Measurements from ENCODE around the gene HGFAC. TPM values are rescaled to one million over a fixed set of nuclear protein-coding genes. Genes with fewer than 3 reads are reported as not detected.
A peak's percentile ranks its signal among the peaks of the same experiment; 100 is the strongest.
"Not testable (repeated sequence)": the region's sequence is repeated elsewhere in the genome, so short reads cannot be mapped to it uniquely, and the experiment has no call there.

The HGFAC gene
- total and polyA plus RNA-seq, 2 experiments from 2014 or later, result 2.0 to 2.3 TPM

GRCh38 chr4:3449047-3449573, 7.3 kb downstream of the HGFAC start:
- H3K4me3 ChIP-seq, result no peak overlapping the region
- no peak for DNase-seq (ENCODE audit: low read depth in 1 of 2, low spot score in 1 of 2)

GRCh38 chr4:3449574-3450534, 8.1 kb downstream of the HGFAC start:
- Histone ChIP-seq H3K9me3 (ENCODE audit: low read depth) (no peaks in the 10 kb centered on the region), H3K4me3 (no peak overlapping the region), H3K36me3 (no peaks in the 10 kb centered on the region), H3K27ac (no peak overlapping the region), H3K4me1 (ENCODE audit: low read depth) (peaks cover 5% of the 10 kb centered on the region), H3K27me3 (no peaks in the 10 kb centered on the region)
- DNase-seq (ENCODE audit: low read depth in 1 of 2, low spot score in 1 of 2), result no peak
- no peak for TF ChIP-seq CTCF (IDR thresholded peaks at IDR 0.05; ENCODE audit: low read depth, low read length)

More at GRCh38 chr4:3449047-3449573, 7.3 kb downstream of the HGFAC start:
- Histone ChIP-seq H3K4me1 (ENCODE audit: low read depth) (peaks cover 5% of the 10 kb centered on the region), H3K27me3 (no peaks in the 10 kb centered on the region), H3K27ac (no peak overlapping the region), H3K36me3 (no peaks in the 10 kb centered on the region), H3K9me3 (ENCODE audit: low read depth) (no peaks in the 10 kb centered on the region)
- no peak for TF ChIP-seq CTCF (IDR thresholded peaks at IDR 0.05; ENCODE audit: low read depth, low read length)

GRCh38 chr4:3450643-3451042, 8.9 kb downstream of the HGFAC start:
- no peak for DNase-seq (ENCODE audit: low read depth in 1 of 2, low spot score in 1 of 2)
- H3K9me3 ChIP-seq (ENCODE audit: low read depth), result no peaks in the 10 kb centered on the region
- no peak overlapping the region for H3K27ac ChIP-seq
- no peak for TF ChIP-seq CTCF (IDR thresholded peaks at IDR 0.05; ENCODE audit: low read depth, low read length)
- peaks cover 5% of the 10 kb centered on the region for H3K4me1 ChIP-seq (ENCODE audit: low read depth)
- no peaks in the 10 kb centered on the region for H3K27me3 ChIP-seq
- H3K4me3 ChIP-seq, result no peak overlapping the region
- H3K36me3 ChIP-seq, result no peaks in the 10 kb centered on the region

GRCh38 chr4:3451956-3452355, 10.2 kb downstream of the HGFAC start:
- TF ChIP-seq CTCF (IDR thresholded peaks at IDR 0.05; ENCODE audit: low read depth, low read length), result no peak
- Histone ChIP-seq H3K27me3 (no peaks in the 10 kb centered on the region), H3K4me1 (ENCODE audit: low read depth) (peaks cover 5% of the 10 kb centered on the region), H3K36me3 (no peaks in the 10 kb centered on the region), H3K27ac (no peak overlapping the region), H3K4me3 (no peak overlapping the region), H3K9me3 (ENCODE audit: low read depth) (no peaks in the 10 kb centered on the region)
- no peak for DNase-seq (ENCODE audit: low read depth in 1 of 2, low spot score in 1 of 2)

GRCh38 chr4:3452376-3452775, 10.6 kb downstream of the HGFAC start:
- H3K27me3 ChIP-seq, result no peaks in the 10 kb centered on the region
- no peak overlapping the region for H3K4me3 ChIP-seq
- DNase-seq (ENCODE audit: low read depth in 1 of 2, low spot score in 1 of 2), result peak; percentile 17 to 44
- peak; percentile 45 for TF ChIP-seq CTCF (IDR thresholded peaks at IDR 0.05; ENCODE audit: low read depth, low read length)
- H3K9me3 ChIP-seq (ENCODE audit: low read depth), result no peaks in the 10 kb centered on the region
- no peak overlapping the region for H3K27ac ChIP-seq
- no peaks in the 10 kb centered on the region for H3K36me3 ChIP-seq
- H3K4me1 ChIP-seq (ENCODE audit: low read depth), result peaks cover 5% of the 10 kb centered on the region

GRCh38 chr4:3455596-3455995, 13.8 kb downstream of the HGFAC start:
- not testable (repeated sequence) for H3K36me3 ChIP-seq; H3K9me3 ChIP-seq (ENCODE audit: low read depth); H3K4me3 ChIP-seq; H3K27me3 ChIP-seq; H3K27ac ChIP-seq; H3K4me1 ChIP-seq (ENCODE audit: low read depth); DNase-seq (ENCODE audit: low read depth in 1 of 2, low spot score in 1 of 2)

Measured in cardiac muscle cell (in vitro differentiated cells and primary cell).